GM12873 (cell line): ENCODE results near the gene DENND1A.

Experiments
- TF ChIP-seq, protein P1 (sequence below): IDR thresholded peaks from 2 replicates; pipeline ENCODE4 v1.5.1; 2012; ENCODE audit warnings: low read depth, mild to moderate bottlenecking, moderate library complexity, low read length, control low read depth; ENCODE audit not compliant: insufficient read depth; ENCODE audit errors: missing control alignments

Gene DENND1A

DNA sequence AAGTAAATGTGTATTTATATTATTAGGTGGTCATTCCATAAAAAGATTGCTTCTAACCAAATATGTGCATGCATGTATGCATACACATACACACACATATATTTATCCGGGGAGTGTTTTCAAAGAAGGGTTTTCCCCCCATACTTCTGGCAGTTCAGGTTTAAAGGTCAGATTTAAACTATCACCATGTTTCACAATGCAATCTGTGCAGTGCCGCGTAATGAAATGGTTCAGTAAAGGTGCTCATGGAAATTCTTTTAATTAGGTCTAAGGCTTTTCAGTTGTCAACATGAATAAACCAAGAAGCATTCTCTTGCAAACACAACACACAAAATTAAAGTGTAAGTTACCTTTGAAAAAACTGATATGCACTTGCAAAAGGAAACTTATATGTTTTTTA, 362.9 kb downstream of the DENND1A start:
- TF ChIP-seq, protein P1, sequence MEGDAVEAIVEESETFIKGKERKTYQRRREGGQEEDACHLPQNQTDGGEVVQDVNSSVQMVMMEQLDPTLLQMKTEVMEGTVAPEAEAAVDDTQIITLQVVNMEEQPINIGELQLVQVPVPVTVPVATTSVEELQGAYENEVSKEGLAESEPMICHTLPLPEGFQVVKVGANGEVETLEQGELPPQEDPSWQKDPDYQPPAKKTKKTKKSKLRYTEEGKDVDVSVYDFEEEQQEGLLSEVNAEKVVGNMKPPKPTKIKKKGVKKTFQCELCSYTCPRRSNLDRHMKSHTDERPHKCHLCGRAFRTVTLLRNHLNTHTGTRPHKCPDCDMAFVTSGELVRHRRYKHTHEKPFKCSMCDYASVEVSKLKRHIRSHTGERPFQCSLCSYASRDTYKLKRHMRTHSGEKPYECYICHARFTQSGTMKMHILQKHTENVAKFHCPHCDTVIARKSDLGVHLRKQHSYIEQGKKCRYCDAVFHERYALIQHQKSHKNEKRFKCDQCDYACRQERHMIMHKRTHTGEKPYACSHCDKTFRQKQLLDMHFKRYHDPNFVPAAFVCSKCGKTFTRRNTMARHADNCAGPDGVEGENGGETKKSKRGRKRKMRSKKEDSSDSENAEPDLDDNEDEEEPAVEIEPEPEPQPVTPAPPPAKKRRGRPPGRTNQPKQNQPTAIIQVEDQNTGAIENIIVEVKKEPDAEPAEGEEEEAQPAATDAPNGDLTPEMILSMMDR, result no peak

DNA sequence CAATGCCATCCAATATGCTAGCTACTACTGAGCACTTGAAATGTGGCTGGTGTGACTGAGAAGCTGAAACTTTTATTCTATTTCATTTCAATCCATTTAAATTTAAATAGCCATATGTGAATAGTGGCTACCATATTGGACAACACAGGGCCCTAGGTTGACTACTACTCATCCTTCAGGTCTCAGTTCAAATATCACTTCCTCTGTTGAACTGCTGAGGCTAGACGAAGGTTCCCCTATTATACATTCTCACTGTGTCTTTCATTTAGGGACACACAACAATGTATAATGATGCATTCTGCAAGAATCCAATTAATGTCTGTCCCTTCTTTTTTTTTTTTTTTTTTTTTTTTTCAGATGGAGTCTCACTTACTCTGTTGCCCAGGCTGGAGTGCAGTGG, 365.3 kb downstream of the DENND1A start:
- TF ChIP-seq, protein P1, result no peak

DNA sequence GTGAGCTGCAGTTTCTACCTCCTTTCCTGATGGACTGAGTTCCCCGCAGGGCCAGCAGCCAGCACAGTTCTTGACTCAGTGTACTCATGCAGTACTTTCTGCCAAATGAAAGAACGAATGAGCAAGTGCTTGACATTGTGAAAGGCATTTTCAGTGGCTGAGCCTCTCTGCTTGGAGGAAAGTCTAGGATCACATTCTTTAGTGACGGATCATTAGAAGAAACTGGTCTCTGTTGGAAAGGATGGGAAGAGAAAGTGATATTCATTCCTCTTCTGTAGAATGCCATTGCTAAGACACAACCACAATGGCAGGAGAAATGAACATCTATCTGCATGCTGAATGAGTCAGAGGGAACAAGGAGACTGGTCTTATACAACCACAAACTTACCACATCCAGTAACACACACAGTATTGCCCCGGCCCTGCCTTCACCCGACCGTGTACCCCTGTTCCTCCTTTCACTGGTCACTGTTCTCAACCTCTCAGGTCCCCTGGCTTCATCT, 367.0 kb downstream of the DENND1A start:
- TF ChIP-seq, protein P1, result no peak

DNA sequence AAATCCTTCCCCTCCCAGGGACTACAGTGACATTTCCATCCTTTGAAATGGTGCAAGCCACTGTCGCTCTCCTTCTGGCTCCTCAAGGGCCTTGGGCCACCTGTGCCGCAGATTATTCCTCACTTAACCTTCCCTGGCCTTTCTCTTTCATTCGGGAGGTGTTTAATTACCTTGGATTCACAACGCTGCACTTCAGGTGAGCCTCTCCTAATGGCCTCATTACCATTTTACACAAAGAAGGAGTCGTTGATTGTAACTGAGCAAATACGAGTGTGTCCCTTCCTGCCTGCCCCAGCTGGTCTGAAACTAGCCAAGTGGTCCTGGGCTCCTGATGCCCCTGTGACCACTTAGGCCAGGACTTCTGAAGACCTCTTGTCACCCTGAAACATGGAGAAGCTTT, 368.9 kb downstream of the DENND1A start:
- TF ChIP-seq, protein P1, result no peak

DNA sequence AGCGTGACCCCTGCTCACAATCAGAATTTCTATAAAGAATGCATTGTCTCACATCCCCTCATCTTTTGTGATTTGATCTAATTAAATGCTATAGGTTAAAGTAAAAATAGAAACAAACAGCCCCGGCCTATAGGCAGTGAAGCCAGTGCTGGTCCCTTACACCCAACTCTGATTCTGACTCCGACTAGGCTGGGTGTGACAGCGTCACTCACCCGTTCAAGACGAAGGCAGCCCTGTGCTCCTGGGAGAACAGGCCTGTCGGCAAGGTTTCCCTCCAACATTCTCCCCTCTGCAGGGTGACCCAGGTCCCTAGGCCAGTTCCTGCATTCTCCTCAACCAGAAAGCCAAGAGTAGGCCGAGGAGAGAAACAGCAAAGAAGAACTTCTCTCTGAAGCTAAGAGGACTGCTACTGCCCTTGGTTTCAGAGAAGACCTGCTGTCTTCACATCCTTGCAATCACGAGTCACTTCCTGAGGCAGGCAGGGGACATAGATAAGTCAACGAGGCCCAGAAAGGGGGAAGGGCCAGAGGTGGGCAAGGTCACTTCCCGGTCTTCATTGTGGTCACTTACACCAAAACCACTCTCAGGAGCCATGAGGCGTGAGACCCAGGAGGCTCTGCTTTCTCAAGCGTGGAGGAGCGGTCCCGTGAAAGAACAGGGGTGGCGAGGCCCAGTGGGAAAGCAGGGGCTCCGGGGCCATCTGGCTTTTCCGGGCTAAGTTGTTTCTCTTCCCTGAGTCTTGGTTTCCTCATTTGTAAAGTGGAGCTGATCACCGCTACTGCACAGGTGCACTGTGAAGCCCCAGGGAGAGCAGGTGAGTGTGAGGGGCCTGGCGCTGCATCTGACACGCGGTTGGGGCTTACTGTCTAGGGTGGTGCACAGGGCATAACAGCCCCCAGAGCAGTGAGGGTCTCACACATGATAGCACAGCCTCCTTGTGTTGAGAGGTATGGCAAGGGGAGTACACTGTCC, 373.2 kb downstream of the DENND1A start:
- TF ChIP-seq, protein P1, result no peak

DNA sequence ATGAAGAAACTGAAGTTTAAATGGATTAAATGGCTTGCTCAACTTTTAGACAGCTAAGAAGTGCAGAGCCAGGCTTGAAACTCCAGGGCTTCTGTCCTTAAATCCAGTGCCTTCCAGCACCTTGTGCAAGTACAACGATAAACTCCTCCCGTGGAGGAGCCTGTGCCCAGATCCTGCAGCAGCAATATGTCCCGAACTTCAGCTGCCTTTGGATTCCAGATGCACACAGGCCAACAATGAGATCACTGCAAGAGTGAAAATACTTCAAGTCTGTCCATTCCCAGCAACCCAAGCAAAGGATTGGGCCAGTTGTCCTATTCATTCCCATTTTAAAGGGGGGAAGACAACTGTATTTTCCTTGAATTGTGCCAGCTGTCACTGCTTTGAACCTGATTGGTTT, 374.3 kb downstream of the DENND1A start:
- TF ChIP-seq, protein P1, result no peak

DNA sequence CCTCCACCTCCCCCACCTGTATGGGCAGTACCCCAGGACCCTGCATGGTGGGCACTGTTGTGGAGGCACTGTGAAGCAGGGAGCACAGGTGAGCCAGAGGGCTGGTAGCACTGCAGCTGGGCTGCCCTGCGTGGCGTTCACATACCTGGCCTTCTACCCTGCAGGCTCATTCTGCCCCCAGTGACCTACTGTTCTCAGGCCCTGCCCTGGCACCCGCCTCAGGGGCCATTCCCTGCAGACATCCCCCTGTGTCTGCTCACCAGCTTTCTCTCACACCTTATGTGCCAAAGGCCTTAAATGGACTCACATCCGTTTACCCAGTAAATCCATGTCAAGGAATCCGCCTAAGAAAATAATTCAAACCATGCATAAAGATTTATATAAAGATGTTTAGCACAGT, 377.4 kb downstream of the DENND1A start:
- TF ChIP-seq, protein P1, result no peak
